ENCODE results near the gene PPT2.
"Not testable (repeated sequence)": the region's sequence is repeated elsewhere in the genome, so short reads cannot be mapped to it uniquely, and the experiment has no call there.

DNA sequence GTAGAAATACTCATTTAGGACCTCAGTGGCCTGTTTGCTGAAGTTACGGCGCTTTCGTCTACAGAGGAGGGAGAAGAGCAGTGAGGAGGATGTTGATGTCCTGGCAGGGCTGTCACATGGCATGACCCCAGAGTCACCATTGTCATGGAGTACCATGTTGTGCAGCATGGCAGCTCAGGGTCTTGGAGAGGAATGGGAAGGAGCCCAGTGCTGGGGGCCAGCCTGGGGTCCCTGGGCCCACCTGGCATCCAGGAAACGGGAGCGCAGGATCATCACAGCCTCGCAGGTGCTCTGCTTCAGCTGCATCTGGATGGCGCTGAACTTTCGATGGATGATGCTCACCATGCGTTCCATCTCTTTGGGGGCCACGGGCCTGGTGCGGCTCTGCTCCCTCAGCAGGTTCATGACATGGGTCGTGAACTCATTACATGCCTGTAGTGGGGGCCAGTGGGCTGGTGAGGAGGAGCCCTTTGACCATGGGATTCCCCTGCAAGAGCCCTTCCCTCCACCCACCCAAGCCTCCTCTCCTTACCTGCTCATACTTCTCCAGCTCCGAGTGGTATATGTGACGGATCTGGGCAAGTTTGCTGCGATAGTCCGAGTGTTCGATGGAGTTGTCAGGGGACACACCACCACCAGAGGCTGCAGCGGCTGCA lies 33.9 kb downstream of the PPT2 start:
- not testable (repeated sequence) for TF ChIP-seq POLR2A (IDR thresholded peaks at IDR 0.05)
- TF ChIP-seq, protein P1, sequence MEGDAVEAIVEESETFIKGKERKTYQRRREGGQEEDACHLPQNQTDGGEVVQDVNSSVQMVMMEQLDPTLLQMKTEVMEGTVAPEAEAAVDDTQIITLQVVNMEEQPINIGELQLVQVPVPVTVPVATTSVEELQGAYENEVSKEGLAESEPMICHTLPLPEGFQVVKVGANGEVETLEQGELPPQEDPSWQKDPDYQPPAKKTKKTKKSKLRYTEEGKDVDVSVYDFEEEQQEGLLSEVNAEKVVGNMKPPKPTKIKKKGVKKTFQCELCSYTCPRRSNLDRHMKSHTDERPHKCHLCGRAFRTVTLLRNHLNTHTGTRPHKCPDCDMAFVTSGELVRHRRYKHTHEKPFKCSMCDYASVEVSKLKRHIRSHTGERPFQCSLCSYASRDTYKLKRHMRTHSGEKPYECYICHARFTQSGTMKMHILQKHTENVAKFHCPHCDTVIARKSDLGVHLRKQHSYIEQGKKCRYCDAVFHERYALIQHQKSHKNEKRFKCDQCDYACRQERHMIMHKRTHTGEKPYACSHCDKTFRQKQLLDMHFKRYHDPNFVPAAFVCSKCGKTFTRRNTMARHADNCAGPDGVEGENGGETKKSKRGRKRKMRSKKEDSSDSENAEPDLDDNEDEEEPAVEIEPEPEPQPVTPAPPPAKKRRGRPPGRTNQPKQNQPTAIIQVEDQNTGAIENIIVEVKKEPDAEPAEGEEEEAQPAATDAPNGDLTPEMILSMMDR (IDR thresholded peaks at IDR 0.05), result not testable (repeated sequence)

Measured in uterus (tissue), 2 donors.